ENCODE results near the gene RHOG. TPM values are rescaled to one million over a fixed set of nuclear protein-coding genes. Genes with fewer than 3 reads are reported as not detected.

RHOG gene
- total RNA-seq, 1 experiment from 2014 or later: 67.0 TPM

Other genes starting within 250 kb of the RHOG start
- not detected in 2 replicates for gene ART5, start 199.0 kb downstream of the RHOG start, total RNA-seq (2014; rRNA removed; shearing (Covaris generic))
- gene ART1, start 195.8 kb downstream of the RHOG start, total RNA-seq (2014; rRNA removed; shearing (Covaris generic)): not detected in 2 replicates
- gene CHRNA10, start 169.6 kb downstream of the RHOG start, total RNA-seq (2014; rRNA removed; shearing (Covaris generic)): 0.86 and 0.94 TPM in 2 replicates
- gene NUP98, start 43.4 kb downstream of the RHOG start, total RNA-seq (2014; rRNA removed; shearing (Covaris generic)): 110 and 133 TPM in 2 replicates
- 12.4 and 13.9 TPM in 2 replicates for gene PGAP2, start 32.4 kb downstream of the RHOG start, total RNA-seq (2014; rRNA removed; shearing (Covaris generic))
- 35.6 and 37.6 TPM in 2 replicates for gene STIM1, start 14.7 kb upstream of the RHOG start, total RNA-seq (2014; rRNA removed; shearing (Covaris generic))

All from M059J (cell line).